Measurements from ENCODE around the gene MDM2. TPM values are rescaled to one million over a fixed set of nuclear protein-coding genes. Genes with fewer than 3 reads are reported as not detected.

The MDM2 gene
- total RNA-seq, 2 donors from 2014 or later, result 54.1 to 93.4 TPM

- WGBS, 2 donors, result 59 to 63% methylated on average over 6 of the region's 6 CpGs
Observed at GRCh38 chr12:68866950-68867349, 59.0 kb downstream of the MDM2 start.

GRCh38 chr12:68867606-68868005 is 59.6 kb downstream of the MDM2 start:
- DNase-seq (no peak), ATAC-seq (no peak)
- peaks cover 4% of the 10 kb centered on the region for H3K4me1 ChIP-seq
- TF ChIP-seq POLR2A (IDR thresholded peaks at IDR 0.05) (no peak), CTCF (IDR thresholded peaks at IDR 0.05) (no peak)
- WGBS, 2 donors, result 78 to 88% methylated on average over 5 of the region's 5 CpGs
- no peaks in the 10 kb centered on the region for H3K27me3 ChIP-seq
- no peak overlapping the region for H3K27ac ChIP-seq
- no peak overlapping the region for H3K4me3 ChIP-seq
- H3K36me3 ChIP-seq (replicated peaks in 1 of 2; ENCODE audit: insufficient read depth in 1 of 2, low read depth in 2 of 2), result peaks cover 0 to 3% of the 10 kb centered on the region in 2 donors
- intact Hi-C loops (cut with DNase I), result loop anchor here (5.0 kb wide), 1 partner anchor 205 kb away; no protein-coding TSS in a partner anchor
- no peaks in the 10 kb centered on the region for H3K9me3 ChIP-seq

More at GRCh38 chr12:68866950-68867349, 59.0 kb downstream of the MDM2 start:
- Histone ChIP-seq H3K36me3 (replicated peaks in 1 of 2; ENCODE audit: insufficient read depth in 1 of 2, low read depth in 2 of 2) (peaks cover 0 to 3% of the 10 kb centered on the region in 2 donors), H3K27me3 (no peaks in the 10 kb centered on the region), H3K4me1 (peaks cover 4% of the 10 kb centered on the region), H3K9me3 (no peaks in the 10 kb centered on the region), H3K27ac (no peak overlapping the region), H3K4me3 (no peak overlapping the region)
- DNase-seq (no peak), ATAC-seq (no peak)
- intact Hi-C loops (cut with DNase I), result loop anchor here (5.0 kb wide), 1 partner anchor 205 kb away; no protein-coding TSS in a partner anchor
- no peak for TF ChIP-seq POLR2A (IDR thresholded peaks at IDR 0.05)
- TF ChIP-seq CTCF (IDR thresholded peaks at IDR 0.05), result no peak

GRCh38 chr12:68868043-68868790 is 60.2 kb downstream of the MDM2 start:
- ATAC-seq (no peak), DNase-seq (no peak)
- H3K27ac ChIP-seq, result no peak overlapping the region
- H3K36me3 ChIP-seq (replicated peaks in 1 of 2; ENCODE audit: insufficient read depth in 1 of 2, low read depth in 2 of 2), result peaks cover 0 to 3% of the 10 kb centered on the region in 2 donors
- H3K27me3 ChIP-seq, result no peaks in the 10 kb centered on the region
- H3K4me1 ChIP-seq, result peaks cover 4% of the 10 kb centered on the region
- H3K9me3 ChIP-seq, result no peaks in the 10 kb centered on the region
- TF ChIP-seq CTCF (IDR thresholded peaks at IDR 0.05), result no peak
- intact Hi-C loops (cut with DNase I), result loop anchor here (5.0 kb wide), 1 partner anchor 204 kb away; no protein-coding TSS in a partner anchor
- WGBS, 2 donors, result 81 to 86% methylated on average over 9 to 10 of the region's 10 CpGs
- H3K4me3 ChIP-seq, result no peak overlapping the region

GRCh38 chr12:68870011-68870410 is 62.0 kb downstream of the MDM2 start:
- intact Hi-C loops (cut with DNase I), result no loop called here
- Histone ChIP-seq H3K4me3 (no peak overlapping the region), H3K27me3 (no peaks in the 10 kb centered on the region), H3K27ac (no peak overlapping the region), H3K9me3 (no peaks in the 10 kb centered on the region), H3K36me3 (replicated peaks in 1 of 2; ENCODE audit: insufficient read depth in 1 of 2, low read depth in 2 of 2) (peaks cover 0 to 3% of the 10 kb centered on the region in 2 donors), H3K4me1 (no peaks in the 10 kb centered on the region)
- ATAC-seq (no peak), DNase-seq (no peak)
- WGBS, 2 donors, result 79 to 80% methylated on average over 5 of the region's 5 CpGs
- TF ChIP-seq CTCF (IDR thresholded peaks at IDR 0.05) (no peak), POLR2A (IDR thresholded peaks at IDR 0.05) (no peak)

- intact Hi-C loops (cut with DNase I), result no loop called here
- no peak for ATAC-seq
Observed at GRCh38 chr12:68870443-68870842, 62.5 kb downstream of the MDM2 start.

More at GRCh38 chr12:68870443-68870842, 62.5 kb downstream of the MDM2 start:
- TF ChIP-seq POLR2A (IDR thresholded peaks at IDR 0.05) (no peak), CTCF (IDR thresholded peaks at IDR 0.05) (no peak)
- peaks cover 0 to 3% of the 10 kb centered on the region in 2 donors for H3K36me3 ChIP-seq (replicated peaks in 1 of 2; ENCODE audit: insufficient read depth in 1 of 2, low read depth in 2 of 2)
- no peaks in the 10 kb centered on the region for H3K9me3 ChIP-seq
- no peak for DNase-seq
- H3K27ac ChIP-seq, result no peak overlapping the region
- no peak overlapping the region for H3K4me3 ChIP-seq
- H3K27me3 ChIP-seq, result no peaks in the 10 kb centered on the region
- H3K4me1 ChIP-seq, result no peaks in the 10 kb centered on the region
- WGBS, 2 donors, result 79 to 85% methylated on average over 6 of the region's 6 CpGs
